Epidermal melanocyte (primary cell): Measurements from ENCODE around the gene IQCN.

Source experiments
- DNase-seq: peaks from one replicate; pipeline ENCODE4 v3.0.0; 2011; ENCODE audit warnings: low spot score; ENCODE audit not compliant: insufficient read length

The IQCN gene

DNA sequence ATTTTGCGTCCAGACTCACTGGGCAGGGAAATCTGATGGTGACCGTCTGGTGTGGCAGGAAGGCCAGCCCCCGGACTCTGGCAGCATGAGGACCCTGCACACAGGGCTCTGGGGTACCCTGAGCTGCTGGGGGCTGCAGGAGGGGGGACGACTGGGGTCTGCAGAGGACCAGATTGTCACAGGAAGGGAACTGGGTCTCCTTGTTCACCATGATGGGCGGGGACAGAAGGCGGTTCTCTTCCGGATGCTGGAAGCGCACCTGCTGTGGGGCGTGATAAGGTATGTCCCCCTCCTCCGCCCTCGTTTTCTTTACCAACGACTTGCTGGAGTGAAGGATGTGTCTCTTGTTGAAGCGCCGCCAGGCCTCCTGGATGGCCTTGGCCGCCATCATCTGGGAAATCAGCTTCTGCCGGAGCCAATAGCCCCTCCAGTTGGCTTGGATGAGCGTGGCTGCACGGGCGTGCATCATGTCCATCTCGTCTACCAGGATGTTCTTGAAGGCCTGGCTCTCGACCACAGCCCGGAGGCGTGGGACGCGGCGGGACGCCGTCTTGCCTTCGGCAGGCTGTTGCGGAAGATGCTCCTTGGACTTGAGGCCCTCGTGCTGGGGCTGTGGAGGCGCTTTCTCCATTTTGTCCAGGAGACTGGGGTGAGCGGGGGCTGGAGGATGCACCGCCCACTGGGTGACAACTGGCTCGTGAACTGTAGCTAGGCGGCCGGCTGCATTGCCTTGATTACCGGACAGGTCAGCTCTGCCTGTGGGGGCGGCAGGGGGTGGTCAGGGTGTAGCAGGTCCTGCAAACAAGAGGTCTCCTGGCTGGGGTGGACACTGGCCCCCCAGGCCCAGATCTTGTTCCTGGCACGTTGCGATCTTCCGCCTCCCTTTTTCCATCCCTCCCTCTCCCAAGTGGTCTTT is 7.2 kb downstream of the IQCN start:
- no peak for DNase-seq

DNA sequence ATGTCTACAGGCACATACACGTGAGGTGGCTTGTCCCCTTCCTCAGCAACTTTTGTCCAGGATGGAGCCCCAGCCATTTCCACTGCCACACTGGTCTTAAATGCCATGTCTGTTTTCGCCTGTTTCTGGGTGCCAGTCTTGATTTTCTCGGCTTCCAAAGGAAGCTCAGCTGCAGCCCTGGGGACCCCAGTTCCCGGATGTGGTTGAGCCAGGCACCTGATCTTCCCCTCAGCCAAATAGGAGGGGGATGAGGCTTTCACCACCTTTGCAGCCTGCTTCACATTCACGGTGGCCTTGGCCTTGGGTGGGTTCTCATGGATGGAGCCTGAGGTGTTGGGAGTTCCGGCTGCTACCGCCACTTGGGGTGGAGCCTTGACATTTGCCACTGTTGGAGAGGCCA is 8.7 kb downstream of the IQCN start:
- no peak for DNase-seq

DNA sequence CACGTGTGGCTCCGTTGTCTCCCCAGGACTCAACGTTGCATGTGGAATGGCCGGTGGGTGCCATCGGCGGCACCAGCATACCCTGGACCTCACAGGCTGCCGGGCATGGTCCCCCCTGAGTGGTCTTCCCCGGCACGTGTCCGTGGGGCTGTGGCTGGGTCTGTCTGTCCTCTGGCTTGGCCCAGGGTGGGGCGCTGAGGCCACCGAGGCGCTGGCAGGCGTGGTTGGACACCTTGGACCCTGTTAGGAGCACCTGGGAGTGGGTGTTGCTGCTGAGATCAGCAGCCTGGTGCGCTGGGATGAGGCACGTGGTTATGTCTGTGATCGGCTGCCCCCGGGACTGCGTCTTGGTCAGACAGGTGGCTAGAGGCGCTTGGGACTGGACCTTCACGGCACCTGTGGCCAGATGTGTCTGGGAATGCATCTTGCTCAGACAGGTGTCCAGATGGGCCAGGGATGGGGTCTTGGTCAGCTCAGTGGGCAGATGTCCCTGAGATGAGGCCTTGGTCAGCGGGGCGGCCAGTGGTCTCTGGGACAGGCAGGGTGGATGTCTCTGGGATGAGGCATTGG is 9.2 kb downstream of the IQCN start:
- DNase-seq: no peak

DNA sequence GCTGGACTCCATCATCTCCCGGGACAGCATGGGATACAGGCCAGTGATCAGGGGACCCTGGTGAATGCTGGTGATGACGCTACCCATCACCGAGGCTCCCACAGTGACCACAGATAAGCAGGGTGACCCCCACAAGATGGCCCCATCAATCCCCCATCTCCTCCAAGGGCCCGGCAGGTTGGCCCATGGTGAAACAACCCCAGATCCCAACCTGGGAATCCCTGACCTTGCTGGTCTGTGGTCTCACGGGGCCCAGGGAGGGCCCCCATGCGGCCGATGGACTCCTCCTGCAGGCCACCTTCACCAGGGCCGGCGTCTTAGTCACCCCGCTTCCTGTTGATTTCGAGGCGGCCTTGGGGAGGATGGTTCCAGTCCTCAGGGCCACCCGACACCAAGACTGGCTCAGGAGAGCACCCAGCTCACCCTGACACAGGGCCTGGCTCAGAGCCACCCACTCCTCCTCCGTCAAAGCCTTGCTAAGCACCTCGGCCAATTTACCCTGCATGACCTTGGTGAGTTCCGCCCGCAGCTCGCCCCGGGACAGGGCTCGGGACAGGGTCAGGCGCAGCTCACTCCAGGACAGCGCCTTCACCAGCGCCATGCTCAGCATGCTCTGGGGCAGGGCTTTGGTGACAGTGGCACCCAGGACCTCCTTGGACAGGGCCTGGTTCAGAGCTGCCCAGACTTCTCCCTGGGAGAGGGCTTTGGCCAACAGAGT is 10.0 kb downstream of the IQCN start:
- DNase-seq: no peak

DNA sequence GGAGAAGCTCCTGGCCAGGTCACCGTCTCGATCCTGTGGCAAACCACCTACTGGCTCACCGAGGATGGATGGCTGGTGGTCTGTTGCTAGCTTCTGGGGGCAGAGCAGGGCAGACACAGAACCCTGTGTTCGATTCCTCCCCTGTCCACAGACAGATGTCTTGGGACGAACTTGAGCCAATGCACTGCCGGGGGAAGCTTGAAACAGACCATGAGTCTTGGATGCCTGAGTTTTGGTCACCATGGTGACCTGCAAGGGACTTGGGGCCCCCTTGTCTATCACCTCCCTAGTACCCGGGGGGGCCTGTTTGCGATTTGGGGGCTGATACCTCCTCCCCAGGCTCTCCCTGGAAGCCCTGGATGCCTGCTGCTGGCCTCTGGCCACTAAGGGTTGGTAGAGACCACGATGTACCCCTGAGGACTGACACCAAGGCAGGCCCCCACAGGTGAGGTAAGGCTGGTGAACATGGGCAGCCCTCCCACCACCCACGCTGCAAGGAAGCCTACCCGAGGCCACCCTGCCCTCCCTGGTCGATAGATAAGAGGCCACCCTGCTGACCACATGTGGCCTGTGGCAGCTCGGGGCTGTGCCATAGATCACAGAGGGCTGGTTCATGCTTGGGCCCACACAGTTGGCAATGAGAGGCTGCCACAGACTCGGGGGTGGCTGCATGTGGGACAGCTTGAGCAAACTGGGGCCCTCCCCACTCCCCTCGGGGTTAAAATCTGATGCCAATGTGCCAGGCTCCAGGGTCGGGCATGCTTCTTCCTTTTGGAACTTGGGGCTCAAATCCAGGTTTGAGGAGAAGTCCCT is 10.7 kb downstream of the IQCN start:
- no peak for DNase-seq

DNA sequence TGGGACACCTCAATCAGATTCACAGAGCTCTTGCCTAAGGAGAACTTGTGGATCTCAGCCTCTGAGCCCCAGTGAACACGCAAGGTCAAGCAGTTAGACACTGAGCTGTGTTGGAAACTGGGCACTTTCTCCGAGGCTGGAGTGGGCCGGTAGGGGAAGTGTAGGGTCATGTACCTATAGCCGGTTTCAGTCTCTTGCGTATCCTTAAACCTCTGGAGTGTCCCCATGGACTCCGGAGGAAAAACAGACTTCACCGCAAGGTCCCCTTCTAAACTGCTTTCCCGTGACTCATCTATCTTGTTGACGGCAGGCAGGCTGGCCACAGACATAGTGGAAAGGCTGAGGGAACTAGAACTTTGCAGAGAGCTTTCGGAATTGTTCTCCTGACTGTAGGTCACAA is 11.3 kb downstream of the IQCN start:
- no peak for DNase-seq

DNA sequence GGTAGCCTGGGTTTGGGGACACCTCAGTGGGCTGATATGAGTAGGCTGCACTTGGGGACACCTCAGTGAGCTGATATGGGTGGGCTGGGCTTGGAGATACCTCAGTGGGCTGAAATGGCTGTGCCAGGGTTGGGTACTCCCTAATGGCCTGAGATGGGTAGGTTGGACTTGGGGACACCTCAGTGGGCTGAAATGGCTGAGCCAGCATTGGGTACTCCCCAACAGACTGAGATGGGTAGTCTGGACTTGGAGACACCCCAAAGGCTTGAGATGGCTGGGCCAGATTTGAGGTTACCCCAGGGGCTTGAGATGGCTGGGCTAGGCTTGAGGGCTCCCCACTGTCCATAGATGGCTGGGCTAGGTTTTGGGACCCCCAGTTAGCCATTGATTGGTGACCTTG is 12.1 kb downstream of the IQCN start:
- DNase-seq: no peak

DNA sequence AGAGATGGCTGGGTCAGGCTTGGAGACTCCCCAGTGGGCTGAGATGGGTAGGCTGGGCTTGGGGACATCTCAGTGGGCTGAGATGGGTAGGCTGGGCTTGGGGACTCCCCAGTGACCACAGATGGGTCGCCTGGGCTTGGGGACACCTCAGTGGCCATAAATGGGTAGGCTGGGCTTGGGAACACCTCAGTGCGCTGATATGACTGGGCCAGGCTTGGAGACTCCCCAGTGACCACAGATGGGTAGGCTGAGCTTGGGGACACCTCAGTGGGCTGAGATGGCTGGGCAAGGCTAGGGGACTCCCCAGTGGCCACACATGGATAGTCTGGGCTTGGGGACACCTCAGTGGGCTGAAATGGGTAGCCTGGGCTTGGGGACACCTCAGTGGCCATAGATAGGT is 12.8 kb downstream of the IQCN start:
- no peak for DNase-seq

DNA sequence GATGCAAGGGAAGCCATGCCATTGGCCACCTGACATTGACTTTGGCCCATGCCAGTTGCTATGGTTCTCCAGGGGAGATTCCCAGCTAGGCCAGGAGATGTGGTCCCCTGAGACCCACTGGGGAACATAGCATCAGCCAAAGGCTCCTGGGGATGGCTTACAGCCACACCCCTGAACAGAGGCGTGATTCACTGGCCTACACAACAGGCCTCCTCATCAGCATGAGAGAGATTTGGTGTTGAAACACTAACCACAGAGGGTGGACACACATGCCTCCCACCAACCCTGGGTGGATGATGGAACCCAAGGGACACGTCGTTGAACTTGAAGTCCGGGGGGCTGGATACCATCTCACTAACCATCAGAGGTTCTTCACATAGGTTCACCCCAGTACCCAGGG is 14.4 kb downstream of the IQCN start:
- no peak for DNase-seq

DNA sequence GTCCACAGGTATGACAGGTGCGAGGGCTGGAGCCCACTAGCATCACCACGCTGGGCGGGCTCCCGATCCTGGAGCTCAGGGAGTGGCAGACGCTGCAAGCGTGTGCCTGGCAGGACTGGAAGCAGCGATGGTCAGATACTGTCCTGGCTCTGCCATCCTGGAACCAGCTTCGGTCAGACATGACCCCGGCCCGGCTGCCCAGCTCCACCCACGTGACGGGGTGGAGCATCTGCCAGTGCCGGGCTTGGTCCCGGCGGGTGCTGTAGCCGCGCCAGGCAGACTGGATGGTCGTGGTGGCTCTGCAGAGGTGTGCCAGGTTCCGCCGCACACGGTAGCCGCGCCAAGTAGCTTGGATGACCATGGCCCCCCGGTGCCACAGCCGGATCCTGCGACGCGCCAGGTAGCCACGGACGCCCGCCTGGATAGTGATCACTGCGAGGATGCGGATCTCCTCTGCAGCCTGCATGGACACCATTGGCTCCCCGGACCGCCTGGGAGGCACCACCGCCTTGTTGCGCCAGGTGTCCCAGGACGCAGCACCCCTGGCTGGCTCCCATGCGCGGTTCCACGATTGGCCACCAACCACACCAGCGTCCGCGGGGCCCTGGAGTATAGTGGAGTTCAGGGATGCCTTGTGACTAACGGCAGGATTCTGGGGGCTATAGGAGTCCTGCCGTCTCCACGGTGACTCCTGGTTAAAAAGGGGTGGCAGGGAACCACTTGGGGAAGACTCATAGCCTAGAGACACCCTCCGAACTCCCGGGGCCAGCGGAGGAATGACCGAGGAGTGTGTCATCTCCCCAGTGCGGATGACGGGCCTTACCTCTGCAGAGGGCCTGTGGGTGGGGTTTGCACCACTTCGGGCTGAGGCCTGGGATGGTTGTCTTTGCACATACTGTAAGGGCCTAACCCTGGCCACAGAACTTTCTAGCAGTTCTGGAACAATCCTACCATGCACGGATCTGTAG is 16.5 kb downstream of the IQCN start:
- no peak for DNase-seq

DNA sequence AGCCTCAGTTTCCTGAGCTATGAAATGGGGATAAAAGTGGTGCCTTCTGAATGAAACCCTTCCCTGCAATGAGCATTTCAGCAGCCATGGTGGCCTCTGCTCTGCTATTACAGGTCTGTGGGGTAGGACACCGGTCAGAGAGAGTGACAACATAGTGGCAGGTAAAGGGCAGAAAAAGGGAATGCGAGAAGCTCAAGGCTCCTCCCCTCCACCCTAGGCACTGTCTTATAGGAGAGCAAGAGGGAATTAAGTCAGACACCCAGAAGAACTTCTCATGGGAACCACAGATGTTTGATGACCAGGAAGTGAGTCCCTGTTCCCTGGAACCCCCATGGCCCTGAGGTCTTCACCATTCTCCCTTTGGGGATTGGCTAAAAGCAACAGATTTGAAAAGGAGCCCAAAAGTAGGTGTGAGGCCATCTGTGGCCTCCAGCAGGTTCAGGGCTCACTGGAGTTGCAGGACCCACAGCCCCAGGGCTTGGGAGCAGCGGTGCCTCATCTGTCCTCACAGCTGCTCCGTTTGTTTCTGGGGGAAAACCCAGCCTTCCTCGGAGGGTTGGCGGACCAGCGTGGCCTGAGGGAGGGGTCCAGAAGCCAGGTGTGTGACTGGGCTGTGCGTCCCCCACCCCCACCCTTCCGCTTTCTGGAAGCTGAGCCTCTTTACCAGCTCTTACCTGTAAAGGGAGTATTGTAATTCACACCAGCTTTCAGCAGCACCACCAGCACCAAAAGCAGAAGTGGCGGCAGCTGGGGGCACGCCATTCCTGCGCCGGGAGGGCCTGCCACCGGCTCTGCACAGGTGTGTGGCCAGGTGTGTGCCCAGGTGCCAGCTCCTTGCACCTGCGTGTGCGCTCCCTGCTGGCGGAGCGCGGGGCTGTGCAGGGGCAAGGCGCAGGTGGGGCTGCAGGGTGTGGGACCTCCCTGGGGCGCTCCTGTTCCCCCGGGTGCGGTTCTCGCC is 19.4 kb downstream of the IQCN start:
- DNase-seq: no peak

DNA sequence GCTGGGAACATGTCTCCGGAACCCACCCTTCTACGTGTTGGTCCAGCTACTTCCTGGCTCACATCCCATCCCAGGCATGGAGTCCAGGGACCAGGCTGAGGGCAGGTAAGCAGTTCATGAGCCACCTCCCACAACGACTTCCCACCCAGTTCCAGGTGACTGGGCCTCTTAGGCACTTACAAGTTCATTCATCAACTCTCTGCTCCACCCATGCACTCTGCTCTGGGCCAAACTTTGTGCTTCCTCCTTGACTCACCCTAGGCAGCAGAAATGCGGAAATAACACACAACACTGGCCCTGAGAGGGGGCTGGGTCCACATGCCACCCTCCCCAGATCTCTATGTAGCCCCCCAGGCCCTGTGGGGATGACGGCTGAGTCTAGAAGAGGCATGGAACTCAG is 20.5 kb downstream of the IQCN start:
- DNase-seq: no peak

DNA sequence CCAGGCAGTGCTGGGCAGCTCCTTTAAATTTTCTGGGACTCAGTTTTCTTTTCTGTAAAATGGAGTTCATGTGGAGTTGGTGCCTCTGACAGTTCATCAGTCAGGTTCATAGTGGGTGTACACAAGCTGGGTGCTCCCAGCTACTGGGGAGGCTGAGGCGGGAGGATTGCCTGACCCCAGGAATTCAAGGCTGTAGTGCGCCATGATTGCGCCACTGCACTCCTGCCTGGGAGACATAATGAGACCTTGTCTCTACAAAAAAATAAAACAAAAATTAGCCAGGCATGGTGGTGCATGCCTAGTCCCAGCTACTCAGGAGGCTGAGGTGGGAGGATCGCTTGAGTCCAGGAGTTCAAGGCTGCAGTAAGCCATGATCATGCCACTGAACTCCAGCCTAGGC is 21.1 kb downstream of the IQCN start:
- DNase-seq: no peak

DNA sequence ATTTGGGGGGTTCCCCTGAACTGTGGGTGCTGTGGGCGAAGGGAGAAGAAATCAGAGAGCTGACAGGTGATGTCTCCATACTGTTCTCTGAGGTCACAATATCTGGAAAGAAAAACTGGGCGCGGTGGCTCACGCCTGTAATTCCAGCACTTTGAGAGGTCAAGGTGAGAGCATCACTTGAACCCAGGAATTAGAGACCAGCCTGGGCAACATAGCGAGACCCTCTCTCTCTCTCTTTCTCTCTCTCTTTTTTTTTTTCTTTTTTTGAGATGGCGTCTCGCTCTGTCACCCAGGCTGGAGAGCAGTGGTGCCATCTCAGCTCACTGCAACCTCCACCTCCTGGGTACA is 21.9 kb downstream of the IQCN start:
- no peak for DNase-seq

DNA sequence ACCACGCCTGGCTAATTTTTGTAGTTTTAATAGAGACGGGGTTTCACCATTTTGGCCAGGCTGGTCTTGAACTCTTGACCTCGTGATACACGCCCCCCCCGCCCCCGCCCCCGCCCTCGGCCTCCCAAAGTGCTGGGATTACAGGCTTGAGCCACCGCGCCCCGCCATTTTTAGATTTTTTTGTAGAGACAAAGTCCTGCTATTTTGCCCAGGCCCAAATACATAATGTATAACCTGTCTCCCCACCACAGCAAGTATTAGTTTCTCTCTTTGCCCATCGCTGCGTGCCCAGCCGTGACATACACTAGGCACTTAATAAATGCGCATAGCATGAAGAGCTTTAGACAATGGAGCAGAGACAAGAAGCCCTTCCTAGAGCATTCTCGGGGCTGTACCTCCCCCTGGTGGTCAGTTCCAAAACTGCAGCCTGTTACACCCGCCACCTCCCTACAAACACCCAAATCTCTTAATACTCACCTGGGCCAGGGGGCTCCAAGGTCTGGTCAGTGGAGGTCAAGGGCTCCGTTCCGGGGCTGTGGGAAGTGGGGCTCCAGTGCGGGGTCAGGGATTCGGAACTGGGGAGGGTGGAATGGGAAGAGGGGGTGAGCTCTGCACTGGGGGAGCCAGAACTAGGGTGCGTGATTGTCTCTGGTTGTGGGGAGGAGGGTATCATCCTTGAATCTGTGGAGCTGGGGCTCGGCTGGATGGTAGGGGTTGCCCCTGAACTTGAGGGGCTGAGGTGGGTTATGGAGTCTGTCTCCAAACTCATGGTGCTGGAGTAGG is 22.5 kb downstream of the IQCN start:
- DNase-seq: peak; percentile 90

DNA sequence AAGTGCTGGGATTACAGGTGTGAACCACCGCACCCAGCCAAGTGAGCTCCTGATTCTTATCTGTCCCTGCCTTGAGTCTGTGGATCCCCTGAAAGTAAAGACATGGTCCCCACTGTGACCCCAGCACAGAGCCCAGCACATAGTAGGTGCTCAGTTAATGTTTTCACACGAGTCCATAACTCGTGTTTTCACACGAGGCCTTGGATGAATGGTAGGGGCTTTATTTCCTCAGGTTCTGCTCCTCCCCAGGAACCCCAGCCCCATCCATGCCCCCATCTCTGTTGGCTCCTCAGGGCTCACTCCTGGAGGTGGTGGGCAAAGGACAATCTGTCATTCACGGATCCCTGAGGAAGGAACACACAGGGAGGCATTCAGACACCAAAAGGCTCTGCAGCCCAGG is 24.4 kb downstream of the IQCN start:
- DNase-seq: no peak

DNA sequence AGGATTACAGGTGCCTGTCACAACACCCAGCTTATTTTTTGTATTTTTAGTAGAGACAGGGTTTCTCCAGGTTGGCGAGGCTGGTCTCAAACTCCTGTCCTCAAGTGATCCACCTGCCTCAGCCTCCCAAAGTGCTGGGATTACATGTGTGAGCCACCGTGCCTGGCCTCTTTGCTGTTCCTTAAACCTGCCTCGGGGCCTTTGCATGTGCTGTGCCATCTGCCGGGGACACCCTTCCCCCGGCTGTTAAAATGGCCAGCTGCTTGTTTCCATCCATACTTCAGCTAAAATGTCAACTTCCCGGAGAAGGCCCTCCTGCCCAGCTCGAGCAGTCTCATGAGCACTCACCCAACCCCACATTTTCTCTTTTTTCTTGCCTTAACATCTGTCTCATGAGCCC is 29.0 kb downstream of the IQCN start:
- no peak for DNase-seq

DNA sequence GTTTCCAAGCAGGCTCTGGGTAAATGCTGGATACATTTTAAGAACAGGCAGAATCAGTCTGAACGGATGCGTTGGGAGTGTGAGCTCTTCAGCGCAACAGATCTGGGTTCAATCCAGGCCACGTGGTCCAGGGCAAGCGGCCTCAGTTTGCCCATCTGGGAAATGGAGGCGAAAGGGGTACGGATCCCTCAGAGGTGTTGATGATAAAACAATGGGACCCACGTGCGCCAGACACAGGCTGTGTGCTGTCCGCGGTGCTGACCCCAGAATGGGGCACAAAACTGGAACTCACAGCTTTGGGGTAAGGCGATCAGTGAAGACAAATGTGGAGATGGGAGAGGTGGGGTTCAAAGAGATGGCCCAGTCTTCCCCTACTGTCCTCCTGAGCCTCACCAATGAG is 34.9 kb downstream of the IQCN start:
- DNase-seq: no peak

DNA sequence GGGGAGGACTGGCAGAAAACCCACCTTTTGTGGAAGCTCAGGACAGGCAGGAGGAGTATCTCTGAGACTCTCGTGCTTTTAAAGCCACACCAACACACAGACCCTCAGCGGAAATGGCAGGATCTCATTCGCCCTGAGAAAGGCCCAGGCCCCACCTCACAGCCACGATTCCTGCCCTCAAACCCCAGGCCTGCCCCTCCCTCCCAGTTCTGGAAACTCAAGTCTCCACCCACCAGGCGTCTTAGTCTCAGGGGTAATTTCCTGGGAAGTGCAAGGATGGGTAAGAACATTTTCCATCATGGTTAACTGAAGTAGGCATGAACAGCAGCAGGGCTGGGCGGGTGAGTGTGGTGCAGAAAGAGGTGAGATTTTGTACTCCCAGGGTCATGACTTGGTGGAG is 40.1 kb downstream of the IQCN start:
- no peak for DNase-seq
